Inflammatory macrophage treated with lipopolysaccharide for 4 hours (primary cell): ENCODE data around the gene ING3.

Source experiments
- DNase-seq: peaks from one replicate; pipeline ENCODE4 v3.0.0-alpha.2; 2020

ING3 gene

GRCh38 chr7:120989257-120990220, 39.0 kb downstream of the ING3 start:
- no peak for DNase-seq

- no peak for DNase-seq
These were observed 40.0 kb downstream of the ING3 start for GRCh38 chr7:120990468-120991118.

GRCh38 chr7:120991161-120991560, 40.6 kb downstream of the ING3 start:
- peak; percentile 43 for DNase-seq

- no peak for DNase-seq
These were observed 41.0 kb downstream of the ING3 start for GRCh38 chr7:120991581-120991980.

- DNase-seq, result no peak
These were observed 41.8 kb downstream of the ING3 start for GRCh38 chr7:120992272-120992964.

- DNase-seq, result no peak
These were observed 42.5 kb downstream of the ING3 start for GRCh38 chr7:120992965-120993494.

GRCh38 chr7:120993553-120994191, 43.1 kb downstream of the ING3 start:
- no peak for DNase-seq

- DNase-seq, result peak; percentile 56
These were observed 44.2 kb downstream of the ING3 start for GRCh38 chr7:120994512-120995410.

- DNase-seq, result no peak
These were observed 45.1 kb downstream of the ING3 start for GRCh38 chr7:120995654-120996053.

- peak; percentile 94 for DNase-seq
These were observed 45.9 kb downstream of the ING3 start for GRCh38 chr7:120996333-120996987.

GRCh38 chr7:120996988-120997345, 46.4 kb downstream of the ING3 start:
- peak; percentile 52 for DNase-seq

GRCh38 chr7:120997882-120998474, 47.4 kb downstream of the ING3 start:
- peak; percentile 77 for DNase-seq

- DNase-seq, result no peak
These were observed 47.9 kb downstream of the ING3 start for GRCh38 chr7:120998520-120998919.

GRCh38 chr7:120998996-120999565, 48.5 kb downstream of the ING3 start:
- DNase-seq, result no peak

- peak; percentile 70 for DNase-seq
These were observed 49.8 kb downstream of the ING3 start for GRCh38 chr7:121000081-121000983.

GRCh38 chr7:121001234-121001906, 50.8 kb downstream of the ING3 start:
- no peak for DNase-seq

GRCh38 chr7:121002048-121002756, 51.6 kb downstream of the ING3 start:
- no peak for DNase-seq

GRCh38 chr7:121002757-121003200, 52.2 kb downstream of the ING3 start:
- DNase-seq, result no peak
